ENCODE measurements around the gene CHKA. TPM values are rescaled to one million over a fixed set of nuclear protein-coding genes. Genes with fewer than 3 reads are reported as not detected.

The CHKA gene
- total and polyA plus RNA-seq, 8 donors = 20.9 to 227 (median 101) TPM

DNA sequence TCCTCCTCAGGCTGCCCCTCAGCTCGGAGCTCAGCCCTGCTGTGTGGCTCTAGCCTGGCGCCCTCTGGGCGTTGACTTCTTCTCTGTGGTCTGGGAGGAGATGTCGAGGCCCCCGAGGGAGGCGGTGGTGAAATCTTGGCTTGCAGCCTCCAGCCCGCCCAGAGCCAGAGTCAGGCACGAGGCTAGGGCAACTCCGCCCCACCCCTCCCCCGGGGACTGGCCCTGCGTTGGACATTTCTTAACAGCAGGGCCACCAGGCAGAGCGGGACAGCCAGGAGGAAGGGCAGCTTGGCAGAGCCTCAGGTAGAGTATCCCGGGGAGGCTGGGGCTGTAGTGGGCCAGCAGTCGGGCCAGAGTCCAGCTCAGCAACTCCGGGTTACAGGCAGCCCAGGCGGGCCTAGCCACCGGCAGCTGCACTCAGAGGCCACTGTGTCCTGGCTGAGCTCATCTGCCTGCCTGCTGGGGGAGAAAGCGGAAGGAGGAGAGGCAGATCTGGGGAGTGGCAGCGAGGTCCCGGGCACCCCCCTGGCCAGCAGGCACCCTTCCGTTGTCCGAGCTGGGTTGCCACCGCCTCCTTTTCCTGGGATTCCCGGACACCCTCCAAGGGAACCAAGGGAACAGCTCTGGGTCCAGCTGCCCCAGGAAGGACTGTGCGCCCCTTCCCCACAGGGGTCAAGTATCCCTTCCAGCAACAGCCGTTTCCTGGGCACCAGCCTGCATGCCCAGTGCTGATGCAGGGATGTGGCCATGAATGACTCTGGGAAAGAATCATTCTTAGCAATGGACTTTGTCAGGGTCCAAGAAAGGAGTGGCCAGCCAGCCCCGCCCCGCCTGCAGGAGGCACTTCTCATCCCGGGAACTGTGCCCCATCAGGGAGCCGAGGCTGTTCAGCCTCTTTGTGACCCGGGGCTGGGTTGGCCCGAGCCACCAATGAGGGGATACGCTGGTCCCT is 110.8 kb downstream of the CHKA start, which contains the start of gene ALDH3B1:
TSS of gene ALDH3B1 (plus strand) at position 238 of the 952 bp plus-strand sequence. CDS start 4,971 bp downstream, outside the sequence.
- peak; percentile 89 to 95 for DNase-seq
- H3K36me3 ChIP-seq = no peaks in the 10 kb centered on the region
- H3K27ac ChIP-seq = peak within 1 kb of the TSS; percentile 81 to 94 (median 88)
- intact Hi-C loops (cut with DNase I; ENCODE audit: low total_unique reads) = no loop called here
- TF ChIP-seq, protein P1, sequence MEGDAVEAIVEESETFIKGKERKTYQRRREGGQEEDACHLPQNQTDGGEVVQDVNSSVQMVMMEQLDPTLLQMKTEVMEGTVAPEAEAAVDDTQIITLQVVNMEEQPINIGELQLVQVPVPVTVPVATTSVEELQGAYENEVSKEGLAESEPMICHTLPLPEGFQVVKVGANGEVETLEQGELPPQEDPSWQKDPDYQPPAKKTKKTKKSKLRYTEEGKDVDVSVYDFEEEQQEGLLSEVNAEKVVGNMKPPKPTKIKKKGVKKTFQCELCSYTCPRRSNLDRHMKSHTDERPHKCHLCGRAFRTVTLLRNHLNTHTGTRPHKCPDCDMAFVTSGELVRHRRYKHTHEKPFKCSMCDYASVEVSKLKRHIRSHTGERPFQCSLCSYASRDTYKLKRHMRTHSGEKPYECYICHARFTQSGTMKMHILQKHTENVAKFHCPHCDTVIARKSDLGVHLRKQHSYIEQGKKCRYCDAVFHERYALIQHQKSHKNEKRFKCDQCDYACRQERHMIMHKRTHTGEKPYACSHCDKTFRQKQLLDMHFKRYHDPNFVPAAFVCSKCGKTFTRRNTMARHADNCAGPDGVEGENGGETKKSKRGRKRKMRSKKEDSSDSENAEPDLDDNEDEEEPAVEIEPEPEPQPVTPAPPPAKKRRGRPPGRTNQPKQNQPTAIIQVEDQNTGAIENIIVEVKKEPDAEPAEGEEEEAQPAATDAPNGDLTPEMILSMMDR (IDR thresholded peaks at IDR 0.05) = no peak
- TF ChIP-seq EP300 (IDR thresholded peaks at IDR 0.05) (no peak), POLR2AphosphoS5 (IDR thresholded peaks at IDR 0.05) (peak; percentile 54 to 90 (median 90))
- H3K9me3 ChIP-seq = no peaks in the 10 kb centered on the region
- no peaks in the 10 kb centered on the region for H3K27me3 ChIP-seq
- H3K4me1 ChIP-seq = peaks cover 70 to 88% (median 80%) of the 10 kb centered on the region in 4 donors
- peak within 1 kb of the TSS; percentile 28 to 44 (median 38) for H3K4me3 ChIP-seq
- 8 to 17% (median 15%) methylated on average over 12 to 33 of the region's 33 CpGs for WGBS, 5 donors

DNA sequence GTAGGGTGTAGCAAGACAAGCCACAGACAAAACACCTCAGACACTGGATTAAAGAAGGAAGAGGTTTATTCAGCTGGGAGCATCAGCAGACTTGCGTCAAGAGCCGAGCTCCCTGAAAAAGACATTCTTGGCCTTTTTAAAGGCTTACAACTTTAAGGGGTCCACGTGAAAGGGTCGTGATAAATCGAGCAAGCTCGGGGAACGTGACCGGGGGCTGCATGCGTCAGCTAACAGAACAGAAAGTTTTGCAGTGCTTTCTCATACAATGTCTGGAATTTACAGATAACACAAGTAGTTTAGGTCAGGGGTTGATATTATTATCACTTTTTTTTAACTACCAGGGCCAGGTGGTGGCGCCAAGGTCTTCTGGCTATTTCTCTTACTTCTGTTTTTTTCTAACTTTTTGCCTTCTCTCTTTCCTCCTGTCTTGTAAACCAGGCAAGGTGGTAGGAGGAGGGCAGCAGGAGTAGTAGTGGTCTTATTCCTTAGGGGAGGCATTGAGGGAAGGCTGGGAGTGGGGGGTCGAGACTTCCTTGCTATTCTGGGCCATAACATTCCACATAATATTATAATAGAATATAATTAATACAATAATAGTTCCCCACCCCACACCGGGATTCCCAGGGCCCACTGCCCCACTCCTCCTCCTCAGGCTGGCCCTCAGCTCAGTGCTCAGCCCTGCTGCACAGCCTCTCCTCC is 111.6 kb downstream of the CHKA start:
- H3K4me1 ChIP-seq = peaks cover 63 to 82% (median 78%) of the 10 kb centered on the region in 4 donors
- H3K4me3 ChIP-seq = peak overlapping the region; percentile 28 to 44 (median 38)
- WGBS, 5 donors = 25 to 45% (median 37%) methylated on average over 12 of the region's 12 CpGs
- no peaks in the 10 kb centered on the region for H3K9me3 ChIP-seq
- TF ChIP-seq, protein P1 (IDR thresholded peaks at IDR 0.05) = no peak
- no peak for TF ChIP-seq POLR2AphosphoS5 (IDR thresholded peaks at IDR 0.05)
- TF ChIP-seq POLR2A (IDR thresholded peaks at IDR 0.05) = no peak
- no peak for TF ChIP-seq EP300 (IDR thresholded peaks at IDR 0.05)
- DNase-seq = peak in 1 of 2 donors; percentile 62
- H3K27ac ChIP-seq = peak overlapping the region; percentile 81 to 94 (median 88)
- no peaks in the 10 kb centered on the region for H3K36me3 ChIP-seq
- intact Hi-C loops (cut with DNase I; ENCODE audit: low total_unique reads) = no loop called here
- no peaks in the 10 kb centered on the region for H3K27me3 ChIP-seq

DNA sequence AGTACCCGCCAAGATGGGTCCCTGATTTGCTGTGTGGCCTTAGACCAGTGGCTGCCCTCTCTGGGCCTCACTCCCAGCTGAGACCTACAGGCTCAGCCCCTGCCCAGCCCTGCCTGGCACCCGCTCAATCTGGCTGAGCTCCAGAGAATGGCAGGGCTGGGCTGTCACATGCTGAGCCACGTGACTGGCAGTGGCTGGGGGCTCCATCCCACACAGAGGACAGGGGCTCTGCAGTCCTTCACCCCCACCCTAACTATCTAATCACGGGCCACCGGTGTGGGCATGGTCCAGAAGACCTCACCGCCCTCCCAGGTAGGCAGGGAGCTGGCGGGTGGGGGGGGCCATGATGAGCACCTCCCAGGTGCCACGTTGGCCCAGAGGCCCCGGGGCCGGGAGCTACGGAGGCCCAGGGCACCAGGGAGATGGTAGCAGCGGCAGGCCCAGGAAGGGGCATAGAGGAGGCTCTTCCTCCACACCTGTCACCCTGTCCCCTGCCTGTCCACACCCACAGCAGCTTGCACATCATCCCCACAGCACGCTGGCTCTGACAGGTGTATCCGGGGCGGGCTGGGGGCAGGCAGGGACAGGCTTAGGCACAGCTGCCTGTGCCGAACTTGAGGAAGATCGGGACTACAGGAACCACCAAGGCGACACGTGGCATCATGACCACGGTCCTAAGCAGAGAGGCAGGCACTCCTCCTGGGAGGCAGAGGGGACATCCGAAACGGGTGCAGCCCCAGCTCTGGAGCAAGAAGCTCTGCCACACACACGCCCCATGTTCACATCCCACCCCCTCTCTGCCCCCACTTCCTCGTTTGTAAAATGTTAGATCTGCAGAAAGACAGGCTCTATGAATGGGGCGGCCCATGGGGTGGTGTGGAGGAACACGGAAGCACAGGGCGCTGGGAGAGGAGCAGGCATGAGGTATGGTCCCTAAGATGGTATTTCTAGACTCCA is 112.5 kb downstream of the CHKA start:
- Histone ChIP-seq H3K4me1 (peaks cover 54 to 79% (median 76%) of the 10 kb centered on the region in 4 donors), H3K9me3 (no peaks in the 10 kb centered on the region), H3K27ac (peak overlapping the region; percentile 71 to 94 (median 88)), H3K4me3 (peak overlapping the region in 1 of 4 donors; percentile 29), H3K36me3 (no peaks in the 10 kb centered on the region), H3K27me3 (no peaks in the 10 kb centered on the region)
- DNase-seq = peak; percentile 55 to 81
- WGBS, 5 donors = 22 to 57% (median 47%) methylated on average over 23 to 27 of the region's 27 CpGs
- TF ChIP-seq EP300 (IDR thresholded peaks at IDR 0.05) = no peak
- TF ChIP-seq, protein P1 (IDR thresholded peaks at IDR 0.05) = no peak
- no peak for TF ChIP-seq POLR2A (IDR thresholded peaks at IDR 0.05)
- peak in 1 of 3 donors; percentile 36 for TF ChIP-seq POLR2AphosphoS5 (IDR thresholded peaks at IDR 0.05)
- intact Hi-C loops (cut with DNase I; ENCODE audit: low total_unique reads) = no loop called here

All from stomach (tissue), 9 donors.